ENCODE measurements around the gene EPHB2.

DNA sequence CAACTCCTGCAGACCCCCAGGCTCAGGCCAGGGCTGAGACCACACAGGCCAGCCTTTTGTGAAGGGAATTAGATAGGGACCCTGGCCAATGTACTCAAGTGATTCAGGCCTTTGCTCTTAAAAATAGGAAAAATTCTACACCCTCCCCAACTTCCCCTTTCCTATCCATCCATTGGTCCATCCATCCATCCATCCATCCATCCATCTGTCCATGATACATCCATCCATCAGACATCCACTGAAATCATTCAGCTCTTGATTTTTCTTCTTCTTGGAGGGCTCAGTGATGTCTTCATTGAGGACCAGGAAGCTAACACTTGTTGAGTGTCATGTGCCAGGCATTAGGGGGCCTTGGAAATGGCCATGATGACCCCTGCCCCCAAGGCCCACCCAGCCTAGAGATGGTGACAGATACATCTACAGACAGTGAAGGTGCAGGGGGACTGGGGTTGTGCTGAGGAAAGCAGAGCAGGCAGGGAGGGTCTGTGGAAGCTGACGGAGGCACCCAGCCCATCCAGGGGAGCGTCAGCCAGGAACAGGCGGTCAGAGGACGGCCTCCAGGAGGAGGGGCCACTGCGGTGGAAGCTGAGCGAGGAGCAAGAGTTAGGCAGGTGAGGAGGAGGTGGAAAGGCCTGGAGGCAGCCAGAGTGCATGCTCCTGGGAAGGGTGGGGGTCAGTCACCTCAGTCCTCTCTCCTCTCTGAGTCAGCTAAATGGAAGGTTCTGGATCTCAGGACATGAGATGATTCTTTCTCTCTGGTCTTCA is 81.9 kb downstream of the EPHB2 start:
- TF ChIP-seq, protein P1, sequence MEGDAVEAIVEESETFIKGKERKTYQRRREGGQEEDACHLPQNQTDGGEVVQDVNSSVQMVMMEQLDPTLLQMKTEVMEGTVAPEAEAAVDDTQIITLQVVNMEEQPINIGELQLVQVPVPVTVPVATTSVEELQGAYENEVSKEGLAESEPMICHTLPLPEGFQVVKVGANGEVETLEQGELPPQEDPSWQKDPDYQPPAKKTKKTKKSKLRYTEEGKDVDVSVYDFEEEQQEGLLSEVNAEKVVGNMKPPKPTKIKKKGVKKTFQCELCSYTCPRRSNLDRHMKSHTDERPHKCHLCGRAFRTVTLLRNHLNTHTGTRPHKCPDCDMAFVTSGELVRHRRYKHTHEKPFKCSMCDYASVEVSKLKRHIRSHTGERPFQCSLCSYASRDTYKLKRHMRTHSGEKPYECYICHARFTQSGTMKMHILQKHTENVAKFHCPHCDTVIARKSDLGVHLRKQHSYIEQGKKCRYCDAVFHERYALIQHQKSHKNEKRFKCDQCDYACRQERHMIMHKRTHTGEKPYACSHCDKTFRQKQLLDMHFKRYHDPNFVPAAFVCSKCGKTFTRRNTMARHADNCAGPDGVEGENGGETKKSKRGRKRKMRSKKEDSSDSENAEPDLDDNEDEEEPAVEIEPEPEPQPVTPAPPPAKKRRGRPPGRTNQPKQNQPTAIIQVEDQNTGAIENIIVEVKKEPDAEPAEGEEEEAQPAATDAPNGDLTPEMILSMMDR (IDR thresholded peaks at IDR 0.05): no peak
- TF ChIP-seq POLR2A (IDR thresholded peaks at IDR 0.05): no peak
